ENCODE results near the gene BEAN1.

Gene BEAN1

DNA sequence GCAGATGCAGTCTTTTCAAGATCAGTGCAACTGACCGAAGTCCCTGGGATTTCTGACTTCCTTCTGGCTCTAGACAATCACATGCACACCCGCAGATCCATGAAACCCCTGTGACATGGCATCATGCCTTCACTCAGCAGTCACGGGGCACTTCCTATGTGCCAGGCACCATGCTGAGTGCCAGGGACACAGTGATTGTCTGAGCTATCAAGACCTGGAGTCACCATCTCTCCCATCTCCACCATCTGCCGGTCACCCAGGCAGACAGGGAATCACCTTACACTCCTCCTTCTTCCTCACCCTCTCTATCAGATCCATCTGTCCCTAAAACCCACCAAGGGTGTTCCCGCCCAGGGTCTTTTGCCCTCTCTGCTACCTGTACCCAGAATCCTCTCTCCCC, 5.3 kb downstream of the BEAN1 start:
- no peak overlapping the region for H3K4me3 ChIP-seq (replicated peaks; ENCODE audit: low read depth, low read length)
- no peak for DNase-seq (ENCODE audit: extremely low read depth, low read depth)
- TF ChIP-seq, protein P1, sequence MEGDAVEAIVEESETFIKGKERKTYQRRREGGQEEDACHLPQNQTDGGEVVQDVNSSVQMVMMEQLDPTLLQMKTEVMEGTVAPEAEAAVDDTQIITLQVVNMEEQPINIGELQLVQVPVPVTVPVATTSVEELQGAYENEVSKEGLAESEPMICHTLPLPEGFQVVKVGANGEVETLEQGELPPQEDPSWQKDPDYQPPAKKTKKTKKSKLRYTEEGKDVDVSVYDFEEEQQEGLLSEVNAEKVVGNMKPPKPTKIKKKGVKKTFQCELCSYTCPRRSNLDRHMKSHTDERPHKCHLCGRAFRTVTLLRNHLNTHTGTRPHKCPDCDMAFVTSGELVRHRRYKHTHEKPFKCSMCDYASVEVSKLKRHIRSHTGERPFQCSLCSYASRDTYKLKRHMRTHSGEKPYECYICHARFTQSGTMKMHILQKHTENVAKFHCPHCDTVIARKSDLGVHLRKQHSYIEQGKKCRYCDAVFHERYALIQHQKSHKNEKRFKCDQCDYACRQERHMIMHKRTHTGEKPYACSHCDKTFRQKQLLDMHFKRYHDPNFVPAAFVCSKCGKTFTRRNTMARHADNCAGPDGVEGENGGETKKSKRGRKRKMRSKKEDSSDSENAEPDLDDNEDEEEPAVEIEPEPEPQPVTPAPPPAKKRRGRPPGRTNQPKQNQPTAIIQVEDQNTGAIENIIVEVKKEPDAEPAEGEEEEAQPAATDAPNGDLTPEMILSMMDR (IDR thresholded peaks at IDR 0.05; ENCODE audit: low read depth, low read length, missing control alignments) = no peak

DNA sequence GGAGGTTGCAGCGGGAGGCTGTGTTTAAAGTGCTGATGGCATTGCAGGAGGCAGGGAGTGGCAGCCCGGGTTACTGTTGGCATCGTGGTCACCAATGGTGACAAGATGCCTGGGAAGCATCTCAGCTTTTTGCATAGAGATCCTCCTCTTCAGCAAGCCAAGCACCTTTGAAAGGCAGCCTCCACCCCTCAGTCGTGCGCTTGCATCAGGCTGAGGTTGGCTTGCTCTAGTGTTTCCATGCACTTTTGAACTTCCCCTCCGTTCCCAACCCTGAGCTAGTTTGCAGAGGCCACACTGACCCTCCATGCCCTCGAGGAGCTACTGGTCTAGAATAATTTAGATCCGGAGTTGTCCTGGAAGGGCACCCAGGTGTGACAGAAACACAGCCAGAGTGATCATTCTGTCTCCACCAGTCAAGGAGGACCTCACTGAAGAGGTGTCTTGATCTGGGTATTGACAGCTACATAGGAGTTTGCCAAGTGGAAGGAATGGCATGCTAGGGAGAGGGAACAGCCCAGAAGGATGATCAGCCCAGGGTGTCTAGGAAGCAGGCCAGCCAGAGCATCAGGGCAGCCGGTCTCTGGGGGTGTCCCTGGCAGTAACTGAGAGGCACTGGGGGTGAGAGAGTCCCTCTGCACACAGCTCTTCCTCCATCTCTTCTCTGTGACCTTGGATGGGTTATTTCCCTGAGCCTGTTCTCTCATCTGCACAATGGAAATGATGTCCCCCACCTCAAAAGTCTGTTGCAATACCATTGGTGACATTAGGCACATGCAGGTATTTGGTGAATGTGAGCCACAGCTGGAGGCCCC, 7.7 kb downstream of the BEAN1 start:
- no peak for DNase-seq (ENCODE audit: extremely low read depth, low read depth)
- TF ChIP-seq, protein P1 (IDR thresholded peaks at IDR 0.05; ENCODE audit: low read depth, low read length, missing control alignments) = no peak

DNA sequence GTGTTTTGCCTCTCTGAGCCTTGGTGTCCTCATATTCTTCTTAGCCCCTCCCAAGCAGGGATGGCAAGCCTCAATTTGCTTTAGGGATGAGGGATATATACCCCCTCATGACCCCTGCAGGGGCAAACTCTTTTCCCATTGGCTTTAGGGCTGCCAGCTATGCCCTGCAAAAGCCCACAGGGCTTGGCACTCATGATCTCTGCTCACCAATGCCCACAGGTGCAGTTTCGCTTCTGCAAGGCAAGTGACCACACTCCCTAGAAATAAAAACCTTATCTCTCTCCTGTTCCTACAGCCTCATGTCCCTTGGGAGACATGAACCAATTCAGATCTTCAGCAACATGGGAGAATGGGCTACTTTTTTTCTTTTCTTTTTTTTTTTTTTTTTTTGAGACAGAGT, 8.8 kb downstream of the BEAN1 start:
- TF ChIP-seq, protein P1 (IDR thresholded peaks at IDR 0.05; ENCODE audit: low read depth, low read length, missing control alignments) = no peak
- no peak overlapping the region for H3K4me3 ChIP-seq (replicated peaks; ENCODE audit: low read depth, low read length)
- DNase-seq (ENCODE audit: extremely low read depth, low read depth) = no peak

More for the DNA sequence above, 7.7 kb downstream of the BEAN1 start:
- H3K4me3 ChIP-seq (replicated peaks; ENCODE audit: low read depth, low read length) = no peak overlapping the region

DNA sequence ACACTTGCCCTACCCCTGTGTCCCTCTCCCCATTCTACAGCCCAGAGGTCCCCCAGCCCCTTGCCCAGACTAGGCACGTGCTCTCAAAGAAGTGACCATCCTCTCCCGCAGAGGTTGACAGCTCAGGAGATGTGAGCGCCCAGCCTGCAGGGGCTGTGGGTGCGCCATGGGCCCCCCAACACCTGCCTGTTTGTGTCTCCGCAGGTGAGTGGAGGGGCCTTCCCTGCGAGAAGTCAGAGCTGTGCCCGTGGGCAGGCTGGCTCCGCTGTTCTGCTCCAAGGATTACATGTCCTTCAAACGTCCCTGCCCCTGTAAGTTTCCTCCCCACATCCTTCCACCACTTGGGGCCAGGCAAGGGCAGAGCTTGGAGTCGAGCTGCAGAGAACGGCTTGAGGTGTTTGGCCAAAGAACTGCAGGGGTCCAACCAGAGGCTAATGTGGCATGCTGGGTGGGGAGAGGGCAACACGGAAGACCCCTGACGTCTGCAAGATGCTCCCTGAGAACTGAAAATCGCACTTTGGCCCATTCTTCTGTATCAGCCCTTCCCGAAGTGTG, 10.4 kb downstream of the BEAN1 start:
- TF ChIP-seq, protein P1 (IDR thresholded peaks at IDR 0.05; ENCODE audit: low read depth, low read length, missing control alignments) = no peak
- DNase-seq (ENCODE audit: extremely low read depth, low read depth) = no peak
- H3K4me3 ChIP-seq (replicated peaks; ENCODE audit: low read depth, low read length) = no peak overlapping the region

DNA sequence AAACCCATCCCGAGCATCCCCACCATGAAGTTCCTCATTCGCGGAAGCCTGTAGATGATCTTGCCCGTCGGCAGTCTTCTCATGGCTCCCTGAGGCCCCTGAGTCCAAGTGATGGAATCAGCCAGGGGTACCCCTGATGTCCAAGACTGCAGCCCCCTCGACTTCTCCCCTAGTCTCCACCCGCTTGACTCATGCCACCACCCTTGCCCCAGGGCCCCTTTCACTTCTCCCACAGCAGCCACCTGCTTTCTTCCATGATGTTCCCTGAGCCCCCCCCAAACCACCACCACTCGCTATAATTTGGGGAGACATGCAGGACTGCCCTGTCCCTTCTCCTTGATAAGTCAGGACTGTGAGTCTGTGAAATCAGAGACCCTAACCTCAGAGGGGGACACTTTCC, 11.4 kb downstream of the BEAN1 start:
- TF ChIP-seq, protein P1 (IDR thresholded peaks at IDR 0.05; ENCODE audit: low read depth, low read length, missing control alignments) = no peak
- DNase-seq (ENCODE audit: extremely low read depth, low read depth) = no peak
- no peak overlapping the region for H3K4me3 ChIP-seq (replicated peaks; ENCODE audit: low read depth, low read length)

DNA sequence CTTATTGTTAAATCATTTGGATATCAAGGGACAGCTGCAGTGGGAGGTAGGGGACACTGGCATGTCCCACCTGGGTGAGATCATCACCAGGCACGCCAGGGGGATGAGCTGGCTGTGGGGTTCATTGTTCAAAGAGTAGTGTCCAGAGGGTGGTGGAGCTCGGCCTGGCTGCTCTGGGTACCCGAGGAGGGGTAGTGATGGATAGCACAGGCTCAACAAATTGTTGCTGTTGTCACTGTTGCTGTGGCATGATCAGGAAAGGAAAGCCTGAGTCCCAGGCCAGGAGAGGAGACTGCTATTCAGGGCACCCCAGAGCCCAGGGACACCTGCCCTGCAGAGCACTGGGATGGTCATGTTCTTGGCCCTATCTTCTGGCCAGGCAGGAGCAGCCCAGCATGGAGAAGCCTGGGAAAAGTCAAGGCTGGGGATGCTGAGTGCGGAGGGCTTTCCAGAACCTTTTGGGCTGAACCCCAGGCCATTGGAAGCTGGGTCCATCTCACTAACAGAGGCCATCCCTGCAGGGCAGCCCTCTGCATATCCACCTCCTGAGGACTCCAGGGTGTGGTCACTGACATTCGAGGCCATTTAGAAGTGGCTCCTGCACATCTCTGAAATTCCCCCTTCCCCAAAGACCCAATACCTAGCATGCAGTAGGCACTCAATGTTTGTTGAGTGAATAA, 12.1 kb downstream of the BEAN1 start:
- no peak for DNase-seq (ENCODE audit: extremely low read depth, low read depth)
- TF ChIP-seq, protein P1 (IDR thresholded peaks at IDR 0.05; ENCODE audit: low read depth, low read length, missing control alignments) = no peak
- H3K4me3 ChIP-seq (replicated peaks; ENCODE audit: low read depth, low read length) = no peak overlapping the region

All from HFF-Myc (cell line).